Fibroblast of skin of right quadriceps (primary cell): ENCODE data around the gene CSTF3.
"Not testable (repeated sequence)": the region's sequence is repeated elsewhere in the genome, so short reads cannot be mapped to it uniquely, and the experiment has no call there.

Experiments
- DNase-seq: peaks from one replicate; pipeline ENCODE4 v3.0.0-alpha.2; 2013

The CSTF3 gene

DNA sequence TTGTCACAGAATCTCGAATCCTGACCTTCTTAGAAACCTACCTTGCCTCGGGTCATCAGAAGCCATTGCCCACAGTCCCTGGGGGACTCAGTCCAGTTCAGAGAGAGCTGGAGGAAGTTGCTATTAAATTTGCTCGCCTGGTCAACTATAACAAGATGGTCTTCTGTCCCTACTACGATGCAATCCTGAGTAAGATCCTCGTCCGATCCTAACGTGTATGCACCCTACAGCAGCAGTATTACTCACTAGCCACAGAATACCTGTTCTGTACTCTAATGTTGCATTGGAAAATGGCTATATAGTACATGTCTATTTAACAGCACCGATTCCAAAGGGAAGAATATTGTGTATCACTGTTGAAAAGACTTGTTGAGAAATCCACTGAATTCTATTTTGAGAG lies 88.8 kb downstream of the CSTF3 start:
- no peak for DNase-seq

- no peak for DNase-seq
Observed at GRCh38 chr11:33068611-33069340, 92.5 kb downstream of the CSTF3 start.

DNA sequence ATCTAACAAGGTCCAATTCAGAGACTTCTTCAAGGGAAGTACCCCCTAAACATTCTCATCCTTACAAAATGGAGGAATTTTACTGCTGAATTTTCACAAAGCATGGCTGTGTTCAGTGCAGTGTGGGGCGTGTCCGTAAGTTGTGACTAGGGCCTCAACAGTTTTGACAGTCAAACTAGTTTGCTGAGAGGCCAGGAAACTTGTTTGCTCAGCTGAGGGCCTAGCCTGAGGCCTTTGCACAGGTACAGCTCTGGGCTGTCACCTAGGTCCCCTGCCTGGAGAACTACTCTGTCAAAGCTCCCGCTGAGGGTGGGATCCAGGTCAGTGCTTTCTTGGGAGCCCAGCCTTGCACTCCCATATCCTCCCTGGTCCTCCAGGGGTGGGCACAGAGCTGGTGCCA lies 94.0 kb downstream of the CSTF3 start:
- no peak for DNase-seq

- DNase-seq: peak; percentile 52
Observed at GRCh38 chr11:33065445-33066178, 95.7 kb downstream of the CSTF3 start.

DNA sequence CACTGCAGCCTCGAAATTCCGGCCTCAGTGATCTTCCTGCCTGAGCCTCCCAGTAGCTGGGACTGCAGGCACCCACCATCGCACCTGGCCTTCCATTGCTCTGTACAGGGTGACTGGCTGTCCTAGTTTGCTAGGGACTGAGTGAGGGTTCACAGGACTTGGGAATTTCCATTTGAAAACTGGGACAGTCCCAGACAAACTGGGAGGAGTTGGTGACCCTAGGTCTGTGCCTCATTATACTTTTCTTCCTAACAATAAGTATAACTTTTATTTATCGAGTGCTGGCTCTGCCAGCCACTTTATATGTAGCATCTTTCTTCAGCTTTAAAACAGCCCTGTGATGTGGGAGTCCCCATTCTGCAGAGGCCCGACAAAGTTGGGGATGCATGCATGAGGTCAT lies 96.4 kb downstream of the CSTF3 start:
- no peak for DNase-seq

GRCh38 chr11:33064033-33064825 lies 97.1 kb downstream of the CSTF3 start:
- no peak for DNase-seq

GRCh38 chr11:33063326-33063881 lies 97.9 kb downstream of the CSTF3 start:
- DNase-seq: peak; percentile 48

GRCh38 chr11:33062137-33062536 lies 99.1 kb downstream of the CSTF3 start:
- DNase-seq: no peak

- DNase-seq: no peak
Observed at GRCh38 chr11:33060271-33060670, 101.0 kb downstream of the CSTF3 start.

GRCh38 chr11:33059331-33060007 lies 101.8 kb downstream of the CSTF3 start:
- DNase-seq: no peak

- DNase-seq: no peak
Observed at GRCh38 chr11:33057284-33057683, 104.0 kb downstream of the CSTF3 start.

- DNase-seq: no peak
Observed at GRCh38 chr11:33055375-33055774, 105.9 kb downstream of the CSTF3 start.

DNA sequence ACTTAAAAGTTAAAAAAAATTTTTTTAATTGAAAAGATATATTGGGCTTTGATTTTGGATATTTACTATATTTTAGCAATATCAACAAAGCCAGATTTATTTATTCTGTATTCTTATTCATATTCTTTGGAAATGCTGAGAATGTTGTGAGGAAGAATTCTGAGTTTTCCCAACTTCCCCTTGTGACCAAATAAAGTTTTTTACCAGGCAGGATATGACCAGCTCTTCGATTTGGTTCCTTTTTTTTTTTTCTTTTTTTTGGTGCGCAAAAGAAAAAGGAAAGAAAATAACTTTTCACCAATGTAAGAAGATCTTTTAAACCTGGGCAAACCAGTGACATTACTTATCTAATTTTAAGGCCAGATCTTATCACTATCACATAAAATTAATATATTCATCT lies 109.0 kb downstream of the CSTF3 start:
- DNase-seq: no peak

GRCh38 chr11:33049565-33050408 lies 111.5 kb downstream of the CSTF3 start:
- DNase-seq: not testable (repeated sequence)

GRCh38 chr11:33048701-33049100 lies 112.6 kb downstream of the CSTF3 start:
- not testable (repeated sequence) for DNase-seq

DNA sequence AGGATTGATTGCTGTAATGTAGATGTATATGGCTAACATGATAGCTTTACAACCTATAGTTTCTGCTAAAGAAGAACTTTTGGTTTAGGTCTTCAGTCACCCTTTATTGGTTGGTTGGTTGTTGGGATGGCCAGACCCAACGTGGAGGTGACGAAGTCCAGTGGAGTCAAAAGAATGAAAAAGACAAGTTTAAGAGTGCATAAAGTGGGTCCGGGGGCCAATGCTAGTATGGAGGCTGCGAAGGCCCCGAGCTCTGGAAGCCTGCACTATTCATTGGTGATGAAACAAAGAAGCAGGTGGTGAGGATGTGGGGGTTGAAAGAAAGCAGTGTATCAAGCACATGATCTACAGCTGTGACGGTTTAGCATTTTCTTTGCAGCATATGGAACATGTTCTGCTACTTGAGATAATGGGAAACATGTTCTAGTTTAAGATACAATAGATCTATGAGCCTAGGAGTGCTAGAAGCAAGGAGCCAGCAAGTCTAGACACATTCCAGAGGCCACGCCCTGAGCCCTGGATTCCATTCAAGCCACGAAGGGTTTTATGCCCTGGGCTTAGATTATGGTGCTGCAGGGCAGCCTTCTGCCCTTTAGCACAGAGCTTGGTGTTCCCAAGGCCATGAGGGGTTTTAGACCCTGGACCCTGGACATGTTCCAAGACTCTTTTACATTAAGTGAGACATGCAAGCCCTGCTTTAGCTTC lies 115.6 kb downstream of the CSTF3 start:
- DNase-seq: peak; percentile 22

GRCh38 chr11:33044285-33044756 lies 117.0 kb downstream of the CSTF3 start:
- DNase-seq: peak; percentile 44

- no peak for DNase-seq
Observed at GRCh38 chr11:33043221-33043830, 118.0 kb downstream of the CSTF3 start.

DNA sequence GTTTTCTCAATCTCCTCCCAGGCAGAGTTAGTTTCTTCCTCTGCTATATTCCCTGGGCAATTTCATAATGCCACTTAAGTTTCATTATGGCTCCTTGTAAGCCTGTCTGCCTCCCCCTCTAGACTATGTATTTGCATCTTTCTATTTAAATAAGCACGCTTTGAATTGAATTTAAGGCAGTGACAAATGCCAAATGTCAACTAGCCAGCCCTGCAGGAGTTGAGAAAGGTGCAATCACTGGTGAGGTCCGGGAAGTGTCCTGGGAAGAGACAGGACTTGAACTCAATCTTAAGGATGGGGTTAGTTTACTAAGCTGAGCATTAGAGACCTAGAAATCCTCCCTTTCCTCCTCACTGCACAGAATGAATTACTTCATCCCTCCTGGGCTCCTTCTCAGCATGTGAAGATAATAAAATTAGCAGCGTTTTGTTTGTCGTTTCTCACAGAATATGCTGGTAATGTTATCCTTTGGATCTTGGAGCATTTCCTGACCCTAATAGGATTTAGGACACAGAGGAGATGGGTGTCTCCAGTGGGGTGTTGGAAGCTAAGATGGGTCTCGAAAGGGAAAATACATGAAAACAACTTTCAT lies 120.3 kb downstream of the CSTF3 start:
- DNase-seq: no peak
